Measurements from ENCODE around the gene EFNA3. TPM values are rescaled to one million over a fixed set of nuclear protein-coding genes. Genes with fewer than 3 reads are reported as not detected.
A peak's percentile ranks its signal among the peaks of the same experiment; 100 is the strongest.

Gene EFNA3
- total and polyA plus RNA-seq, 9 of the 15 experiments (the other 6 are each of a cell fraction or from before 2014, with no cell fraction given) = 0.59 to 7.9 (median 4.7) TPM

DNA sequence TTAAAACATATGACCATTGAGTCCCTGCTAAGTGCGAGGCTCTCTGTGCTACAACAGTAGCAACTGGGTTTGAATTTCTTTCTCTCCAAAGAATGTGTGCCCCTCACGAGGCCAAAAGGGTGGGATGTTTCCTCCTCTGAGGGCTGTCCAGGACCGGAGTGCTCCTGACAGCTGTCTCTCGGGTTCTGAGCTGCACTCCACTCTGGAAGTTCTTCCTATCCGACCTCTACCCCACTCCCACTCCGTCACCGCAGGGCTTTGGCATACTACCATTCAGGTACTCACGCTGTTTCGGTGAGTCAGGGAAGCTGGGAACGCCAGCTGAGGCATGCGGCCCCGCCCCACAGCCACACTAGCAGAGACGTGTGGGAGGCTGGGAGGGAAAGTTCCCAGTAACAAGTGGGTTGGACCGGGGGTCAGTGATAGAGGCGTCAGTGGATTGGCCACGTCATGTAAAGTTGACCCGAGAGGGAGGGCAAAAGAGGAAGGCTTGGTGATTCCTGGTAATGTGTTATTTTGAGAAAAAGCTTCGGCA, 56.3 kb downstream of the EFNA3 start (continued):
- TF ChIP-seq KAT2B (IDR thresholded peaks at IDR 0.05; ENCODE audit: low read depth, low read length) (no peak), POLR3A (IDR thresholded peaks at IDR 0.05; ENCODE audit: borderline replicate concordance, extremely low read depth, insufficient read depth, insufficient read length) (no peak), ASH1L (IDR thresholded peaks at IDR 0.05; ENCODE audit: borderline replicate concordance, low read depth, partially characterized antibody) (no peak), ZNF23 (CRISPR knock-in tag; IDR thresholded peaks at IDR 0.05) (no peak), ZNF134 (CRISPR knock-in tag; conservative IDR thresholded peaks at IDR 0.05) (no peak), HOXB6 (CRISPR knock-in tag; IDR thresholded peaks at IDR 0.05; ENCODE audit: borderline replicate concordance) (no peak), RBFOX2 (IDR thresholded peaks at IDR 0.05; ENCODE audit: low read depth, low read length) (no peak), ZSCAN32 (CRISPR knock-in tag; IDR thresholded peaks at IDR 0.05) (no peak), C11orf30 (IDR thresholded peaks at IDR 0.05; ENCODE audit: low read depth) (peak; percentile 61), SPI1 (IDR thresholded peaks at IDR 0.05; ENCODE audit: borderline replicate concordance, low read depth, low read length) (peak; percentile 92), NCOR1 (IDR thresholded peaks at IDR 0.05) (peak; percentile 52; the same call in 1 of the 2 replicates), KDM5B (IDR thresholded peaks at IDR 0.05; ENCODE audit: insufficient replicate concordance, low read depth, low read length) (no peak), ZKSCAN3 (CRISPR knock-in tag; IDR thresholded peaks at IDR 0.05) (no peak), FOXM1 (IDR thresholded peaks at IDR 0.05; ENCODE audit: low read depth) (no peak), FOXM1 (CRISPR knock-in tag; IDR thresholded peaks at IDR 0.05; ENCODE audit: low read depth) (no peak), PHF20 (IDR thresholded peaks at IDR 0.05; ENCODE audit: partially characterized antibody) (no peak), POU5F1 (IDR thresholded peaks at IDR 0.05; ENCODE audit: borderline replicate concordance, low read depth, low read length, partially characterized antibody) (no peak), ZNF239 (CRISPR knock-in tag; IDR thresholded peaks at IDR 0.05) (no peak), HEY1 (CRISPR knock-in tag; IDR thresholded peaks at IDR 0.05; ENCODE audit: borderline replicate concordance) (no peak), CREM (IDR thresholded peaks at IDR 0.05; ENCODE audit: low read depth) (peak; percentile 91), ZNF280B (CRISPR knock-in tag; IDR thresholded peaks at IDR 0.05) (no peak), ZNF175 (CRISPR knock-in tag; IDR thresholded peaks at IDR 0.05; ENCODE audit: low read depth) (no peak), ARID3A (IDR thresholded peaks at IDR 0.05; ENCODE audit: borderline replicate concordance, low read depth, low read length) (no peak), SMARCA4 (IDR thresholded peaks at IDR 0.05) (peak; percentile 62; the same call in 1 of the 2 replicates), ZNF76 (CRISPR knock-in tag; IDR thresholded peaks at IDR 0.05; ENCODE audit: borderline replicate concordance) (no peak), ATF4 (CRISPR knock-in tag; IDR thresholded peaks at IDR 0.05) (no peak), SIN3A (IDR thresholded peaks at IDR 0.05; ENCODE audit: borderline replicate concordance in 2 of 2, control insufficient read depth in 1 of 2, low read depth in 2 of 2, low read length in 2 of 2) (peak; percentile 94 to 95)
